ENCODE measurements around the gene PARM1.

The PARM1 gene

GRCh38 chr4:75087416-75087815, 154.5 kb downstream of the PARM1 start:
- no peak for DNase-seq (ENCODE audit: low read depth)

GRCh38 chr4:75087865-75088264, 154.9 kb downstream of the PARM1 start:
- DNase-seq (ENCODE audit: low read depth): no peak

GRCh38 chr4:75089206-75089605, 156.3 kb downstream of the PARM1 start:
- no peak for DNase-seq (ENCODE audit: low read depth)

DNA sequence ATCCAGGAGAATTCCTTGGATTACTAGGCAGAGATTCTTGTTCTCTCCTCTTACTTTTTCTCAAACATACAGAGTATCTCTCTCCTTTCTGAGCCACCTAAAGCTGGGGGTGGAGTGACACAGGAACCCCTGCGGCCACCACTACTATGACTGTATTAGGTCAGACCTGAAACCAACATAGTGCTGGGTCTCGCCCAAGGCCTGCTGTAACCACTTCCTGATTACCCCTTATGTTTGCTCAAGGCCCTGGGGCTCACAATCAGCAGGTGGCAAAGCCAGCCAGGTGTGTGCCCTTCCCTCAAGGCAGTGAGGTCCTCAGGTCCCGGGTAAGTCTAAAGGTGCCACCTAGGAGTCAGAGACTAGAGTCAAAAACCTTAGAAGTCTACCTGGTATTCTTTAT, 166.4 kb downstream of the PARM1 start:
- no peak for DNase-seq (ENCODE audit: low read depth)

All from stimulated activated CD8-positive, alpha-beta memory T cell treated with anti-CD3 and anti-CD28 coated beads, Interleukin-4, amount 100 ng/mL, for 24 hours (primary cell).